GM10248 (cell line): ENCODE measurements around the gene MNS1.

Experiments used
- CTCF ChIA-PET: fragments of 300-600 bp; sonication (Branson Sonifier 250); formaldehyde crosslinking; extraction: SDS; loops from one replicate; lab custom pipeline; 2021; ENCODE audit warnings: antibody characterized with exemption; lab: Yijun Ruan, JAX
- POLR2A ChIA-PET: fragments of 350-650 bp; sonication (Branson Sonifier 250); formaldehyde crosslinking; extraction: SDS; loops from one replicate; lab custom pipeline; 2020; ENCODE audit warnings: antibody characterized with exemption; lab: Yijun Ruan, JAX
- DNase-seq: peaks from one replicate; pipeline ENCODE4 v3.0.0; 2012; ENCODE audit errors: extremely low spot score
- TF ChIP-seq, protein P1 (sequence below): IDR thresholded peaks from 2 replicates; pipeline ENCODE4 v1.5.1; 2012; ENCODE audit warnings: mild to moderate bottlenecking, low read depth; ENCODE audit errors: extremely low read depth, missing control alignments, control extremely low read depth

MNS1 gene, protein sequence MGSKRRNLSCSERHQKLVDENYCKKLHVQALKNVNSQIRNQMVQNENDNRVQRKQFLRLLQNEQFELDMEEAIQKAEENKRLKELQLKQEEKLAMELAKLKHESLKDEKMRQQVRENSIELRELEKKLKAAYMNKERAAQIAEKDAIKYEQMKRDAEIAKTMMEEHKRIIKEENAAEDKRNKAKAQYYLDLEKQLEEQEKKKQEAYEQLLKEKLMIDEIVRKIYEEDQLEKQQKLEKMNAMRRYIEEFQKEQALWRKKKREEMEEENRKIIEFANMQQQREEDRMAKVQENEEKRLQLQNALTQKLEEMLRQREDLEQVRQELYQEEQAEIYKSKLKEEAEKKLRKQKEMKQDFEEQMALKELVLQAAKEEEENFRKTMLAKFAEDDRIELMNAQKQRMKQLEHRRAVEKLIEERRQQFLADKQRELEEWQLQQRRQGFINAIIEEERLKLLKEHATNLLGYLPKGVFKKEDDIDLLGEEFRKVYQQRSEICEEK

DNA sequence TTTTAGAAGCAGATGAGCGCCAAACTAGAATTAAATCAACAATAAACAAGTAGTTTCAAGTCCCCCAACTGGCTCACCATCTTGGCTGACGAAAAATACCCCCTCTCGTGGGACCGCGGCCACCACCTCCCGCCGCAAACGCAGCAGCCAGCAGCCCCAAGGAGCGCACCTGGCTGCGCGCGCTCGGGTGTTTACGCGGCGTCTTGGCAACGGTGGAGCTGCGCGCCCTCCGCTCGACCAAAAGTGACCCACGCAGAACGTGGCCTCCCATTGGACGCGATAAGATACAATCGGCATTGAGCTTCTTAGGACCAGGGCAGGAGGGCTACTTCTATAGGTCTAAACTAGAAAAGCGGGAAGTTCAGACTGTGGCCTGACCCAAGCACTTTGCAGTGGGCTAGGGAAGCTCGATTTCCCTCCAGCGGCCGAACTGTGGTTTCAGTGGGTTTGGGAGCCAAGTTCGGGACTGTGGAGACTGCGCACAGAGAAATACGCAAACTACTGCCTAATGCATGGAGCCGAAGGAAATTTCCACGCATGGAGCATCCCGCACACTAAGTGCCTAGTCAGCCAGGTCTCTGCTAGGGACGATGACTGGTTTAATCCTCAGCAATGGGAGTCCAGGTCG is at the start of gene MNS1:
TSS of gene MNS1 (minus strand) at position 245 of the 628 bp plus-strand sequence. CDS start at position 80, 165 bp downstream.
- TF ChIP-seq, protein P1, sequence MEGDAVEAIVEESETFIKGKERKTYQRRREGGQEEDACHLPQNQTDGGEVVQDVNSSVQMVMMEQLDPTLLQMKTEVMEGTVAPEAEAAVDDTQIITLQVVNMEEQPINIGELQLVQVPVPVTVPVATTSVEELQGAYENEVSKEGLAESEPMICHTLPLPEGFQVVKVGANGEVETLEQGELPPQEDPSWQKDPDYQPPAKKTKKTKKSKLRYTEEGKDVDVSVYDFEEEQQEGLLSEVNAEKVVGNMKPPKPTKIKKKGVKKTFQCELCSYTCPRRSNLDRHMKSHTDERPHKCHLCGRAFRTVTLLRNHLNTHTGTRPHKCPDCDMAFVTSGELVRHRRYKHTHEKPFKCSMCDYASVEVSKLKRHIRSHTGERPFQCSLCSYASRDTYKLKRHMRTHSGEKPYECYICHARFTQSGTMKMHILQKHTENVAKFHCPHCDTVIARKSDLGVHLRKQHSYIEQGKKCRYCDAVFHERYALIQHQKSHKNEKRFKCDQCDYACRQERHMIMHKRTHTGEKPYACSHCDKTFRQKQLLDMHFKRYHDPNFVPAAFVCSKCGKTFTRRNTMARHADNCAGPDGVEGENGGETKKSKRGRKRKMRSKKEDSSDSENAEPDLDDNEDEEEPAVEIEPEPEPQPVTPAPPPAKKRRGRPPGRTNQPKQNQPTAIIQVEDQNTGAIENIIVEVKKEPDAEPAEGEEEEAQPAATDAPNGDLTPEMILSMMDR, result no peak
- ChIA-PET POLR2A (no interaction called here), CTCF (interaction anchor here (1.1 to 2.8 kb wide), 8 partner anchors 16 to 220 kb away, joined by 3 to 12 read pairs (median 3); no protein-coding TSS in a partner anchor)
- peak; percentile 94 for DNase-seq

DNA sequence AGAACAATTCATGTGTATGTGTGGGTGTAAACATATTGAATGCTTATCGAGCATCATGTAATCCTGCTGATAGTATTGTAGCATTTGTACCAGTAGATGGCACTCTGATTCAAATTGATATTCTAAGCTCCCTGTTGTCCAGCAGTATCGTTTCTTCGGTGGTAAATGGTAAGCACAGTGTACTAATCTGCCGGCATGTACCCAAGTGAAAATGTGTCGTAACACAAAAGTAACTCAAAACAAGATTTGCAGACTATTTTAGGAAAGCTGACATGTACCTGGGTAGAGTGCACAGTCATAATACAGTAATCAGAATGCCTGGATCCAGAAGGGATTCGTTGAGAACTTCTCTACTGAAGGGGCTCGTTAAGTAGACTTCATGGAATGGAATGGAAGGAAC is 31.7 kb upstream of the MNS1 start:
- ChIA-PET CTCF (interaction anchor here (0.7 to 2.4 kb wide), 22 partner anchors 9 to 1033 kb away, joined by 3 to 13 read pairs (median 3); partner anchors contain the start of gene MNS1), POLR2A (no interaction called here)
- TF ChIP-seq, protein P1, result peak; percentile 70
- DNase-seq, result peak; percentile 63

DNA sequence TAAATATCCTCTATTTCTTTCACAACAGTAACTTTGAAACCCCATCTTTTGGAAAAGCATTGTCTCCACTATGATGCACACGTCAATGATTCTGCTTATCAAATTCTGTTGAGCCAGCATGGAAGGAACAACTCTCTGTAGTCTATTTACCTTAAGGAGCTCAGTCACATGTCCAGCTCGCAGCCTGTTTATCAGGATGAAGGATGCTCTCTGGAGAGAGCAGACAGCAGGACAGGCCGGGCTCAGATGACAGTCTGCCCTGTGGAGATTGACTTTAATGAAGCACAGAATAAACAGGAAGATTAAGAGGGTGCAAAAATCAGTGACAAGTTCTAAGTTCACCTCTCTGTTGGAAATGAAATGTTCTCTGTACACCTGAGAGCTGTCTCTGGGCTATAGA is 30.6 kb upstream of the MNS1 start:
- CTCF ChIA-PET, result interaction anchor here (0.5 to 6.0 kb wide), 5 partner anchors 38 to 811 kb away, joined by 3 to 70 read pairs (median 6); no protein-coding TSS in a partner anchor
- TF ChIP-seq, protein P1, result no peak
- no peak for DNase-seq
- POLR2A ChIA-PET, result no interaction called here

DNA sequence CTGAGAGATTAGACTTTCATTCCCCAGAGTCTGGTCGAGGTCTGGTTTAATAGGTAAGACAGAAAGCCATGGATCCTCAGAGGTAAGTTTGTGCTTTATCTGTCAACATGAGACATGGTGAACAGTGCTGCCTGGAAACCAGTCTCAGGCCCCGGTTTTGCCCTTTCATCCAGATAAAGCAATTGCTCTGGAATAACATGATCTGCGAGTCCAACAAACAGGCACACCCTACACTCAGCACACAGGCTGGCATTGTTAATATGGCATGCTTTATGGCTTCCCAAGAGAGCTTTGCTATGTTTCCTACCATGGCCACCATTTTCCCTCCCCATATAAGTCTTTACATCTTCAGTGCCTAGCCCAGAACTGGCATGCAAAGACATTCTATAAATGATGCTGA is 30.1 kb upstream of the MNS1 start:
- ChIA-PET POLR2A (no interaction called here), CTCF (interaction anchor here (0.5 to 6.0 kb wide), 8 partner anchors 39 to 1033 kb away, joined by 3 to 70 read pairs (median 5); no protein-coding TSS in a partner anchor)
- TF ChIP-seq, protein P1, result no peak
- no peak for DNase-seq

DNA sequence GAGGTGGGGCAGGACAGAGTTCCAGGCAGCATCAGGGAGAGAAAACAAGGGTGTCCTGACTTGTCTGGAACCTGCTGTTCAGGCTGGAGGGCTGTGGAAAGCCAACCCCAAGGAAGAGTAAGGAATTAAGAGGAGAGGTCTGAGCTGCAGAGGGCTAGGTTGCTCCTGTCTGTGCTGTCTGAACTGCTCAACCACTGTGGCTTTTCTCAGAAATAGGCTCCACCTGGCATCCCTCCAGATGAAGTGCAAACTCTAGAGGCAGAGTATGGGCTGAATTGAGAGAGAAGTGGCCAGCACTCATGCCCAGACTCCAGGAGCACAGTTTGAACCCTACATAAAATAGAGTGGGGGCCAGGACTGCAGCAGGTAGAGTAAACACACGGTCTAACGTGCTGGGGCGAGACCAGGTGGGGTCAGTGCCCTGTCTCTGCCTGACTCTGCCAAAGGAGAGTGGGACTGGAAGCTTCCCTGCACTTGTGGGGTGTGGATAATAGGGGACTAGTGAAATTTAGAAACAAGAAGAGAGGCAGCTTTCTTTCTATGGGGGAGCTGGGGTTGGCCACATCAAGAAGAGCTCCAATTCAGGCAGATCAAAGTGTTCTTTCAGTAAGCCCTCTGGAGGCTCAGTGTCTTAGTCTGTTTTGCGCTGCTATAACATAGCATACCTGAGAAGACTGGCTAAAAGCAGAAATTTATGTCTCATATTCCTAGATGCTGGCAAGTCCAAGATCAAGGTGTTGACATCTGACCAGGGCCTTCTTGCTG is 28.0 kb upstream of the MNS1 start:
- TF ChIP-seq, protein P1, result no peak
- ChIA-PET CTCF (interaction anchor here (0.7 to 6.0 kb wide), 7 partner anchors 11 to 1035 kb away, joined by 3 to 70 read pairs (median 4); no protein-coding TSS in a partner anchor), POLR2A (no interaction called here)
- DNase-seq, result no peak

DNA sequence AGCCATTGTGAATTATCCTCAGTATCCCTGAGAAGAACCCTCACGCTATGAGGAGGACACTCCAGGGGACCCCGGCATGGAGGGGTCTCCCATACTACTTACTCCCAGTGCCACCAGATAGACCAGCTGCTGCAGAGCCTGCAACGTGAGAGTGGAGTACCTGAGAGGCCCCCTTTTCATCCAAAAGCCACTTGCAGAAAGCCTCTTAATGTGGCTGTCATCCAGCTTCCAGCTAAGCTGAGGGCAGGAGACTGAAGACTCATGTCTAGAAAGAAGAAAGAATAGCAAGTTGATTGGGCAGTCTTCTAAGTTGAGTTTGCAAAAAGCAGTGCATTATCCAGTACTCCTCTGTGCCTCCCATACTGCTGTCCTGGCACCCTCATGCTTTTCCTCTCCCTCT is 27.3 kb upstream of the MNS1 start:
- TF ChIP-seq, protein P1, result no peak

More for the DNA sequence above, 27.3 kb upstream of the MNS1 start:
- no peak for DNase-seq
- ChIA-PET CTCF (interaction anchor here (0.8 to 6.0 kb wide), 8 partner anchors 10 to 814 kb away, joined by 3 to 70 read pairs (median 6); no protein-coding TSS in a partner anchor), POLR2A (no interaction called here)
